HepG2 (cell line): ENCODE results near the gene SAMD4A. TPM values are rescaled to one million over a fixed set of nuclear protein-coding genes. Genes with fewer than 3 reads are reported as not detected.

Experiments used
- GATAD1 ChIP-seq: IDR thresholded peaks from 2 replicates; pipeline ENCODE4 v1.6.1; 2016; ENCODE audit warnings: missing genetic modification reagents, missing compliant biosample characterization
- IRF2 ChIP-seq: IDR thresholded peaks from 2 replicates; pipeline ENCODE4 v1.6.1; 2018; ENCODE audit warnings: missing genetic modification reagents, missing compliant biosample characterization
- MED8 ChIP-seq: sonication (generic); formaldehyde crosslinking; IDR thresholded peaks from 2 replicates; pipeline ENCODE4 v1.8.1; 2023; ENCODE audit warnings: mild to moderate bottlenecking, missing genetic modification reagents; ENCODE audit not compliant: insufficient replicate concordance
- SP140L ChIP-seq: sonication (generic); formaldehyde crosslinking; IDR thresholded peaks from 2 replicates; pipeline ENCODE4 v1.4.0; 2020; ENCODE audit warnings: missing genetic modification reagents, borderline replicate concordance
- TAF1 ChIP-seq: sonication (generic); formaldehyde crosslinking; IDR thresholded peaks from 2 replicates; pipeline ENCODE4 v1.4.0; 2020; ENCODE audit warnings: missing genetic modification reagents
- TBP ChIP-seq: sonication (generic); formaldehyde crosslinking; IDR thresholded peaks from 2 replicates; pipeline ENCODE4 v1.5.0; 2020; ENCODE audit warnings: missing genetic modification reagents
- ZNF251 ChIP-seq: sonication (generic); formaldehyde crosslinking; IDR thresholded peaks from 2 replicates; pipeline ENCODE4 v1.9.0; 2021; ENCODE audit warnings: mild to moderate bottlenecking, missing genetic modification reagents
- ZNF484 ChIP-seq: sonication (generic); formaldehyde crosslinking; IDR thresholded peaks from 2 replicates; pipeline ENCODE4 v1.5.1; 2020; ENCODE audit warnings: mild to moderate bottlenecking, low read depth, missing genetic modification reagents, borderline replicate concordance
- ZNF562 ChIP-seq: sonication (generic); formaldehyde crosslinking; IDR thresholded peaks from 2 replicates; pipeline ENCODE4 v1.8.0; 2022; ENCODE audit warnings: missing genetic modification reagents, borderline replicate concordance
- ZNF572 ChIP-seq: sonication (generic); formaldehyde crosslinking; IDR thresholded peaks from 2 replicates; pipeline ENCODE4 v1.5.1; 2020; ENCODE audit warnings: mild to moderate bottlenecking, missing genetic modification reagents
- polyA plus RNA-seq, 8 experiments: library from polyadenylated mRNA; depleted of rRNA in 3 of 8; stranded (reverse) in 7 of 8; unstranded in 1 of 8; fragments of >200 nt; fragmentation: Illumina TruSeq in 4 of 8; extraction: Trizol in 4 of 8; gene quantifications; 2 replicates each; pipeline versions ENCODE4 v1.2.1 to v1.2.3, GENCODE V29; 2011 to 2016; ENCODE audit warnings: low read depth in 4 of 8, missing spikeins in 1 of 8, mixed read lengths in 1 of 8; ENCODE audit not compliant: insufficient read depth in 1 of 8
- total RNA-seq, 5 experiments: library from RNA; depleted of rRNA; stranded (reverse); fragments of >200 nt; fragmentation: Illumina TruSeq; extraction: Trizol; gene quantifications; 2 replicates each; pipeline ENCODE4 v1.2.3, GENCODE V29; 2016; ENCODE audit warnings: low read depth in 1 of 5
- TF ChIP-seq, protein P1 (sequence below): IDR thresholded peaks from 2 replicates; pipeline ENCODE4 v1.6.1; 2016
- TF ChIP-seq, protein P2 (sequence below): sonication (generic); formaldehyde crosslinking; IDR thresholded peaks from 2 replicates; pipeline ENCODE4 v1.4.0; 2020; ENCODE audit warnings: missing genetic modification reagents, borderline replicate concordance
- TF ChIP-seq, protein P3 (sequence below): IDR thresholded peaks from 2 replicates; pipeline ENCODE4 v1.6.1; 2016; ENCODE audit warnings: missing compliant biosample characterization, missing genetic modification reagents, borderline replicate concordance
- TF ChIP-seq, protein P4 (sequence below): sonication (generic); formaldehyde crosslinking; IDR thresholded peaks from 2 replicates; pipeline ENCODE4 v1.4.0; 2020; ENCODE audit warnings: mild to moderate bottlenecking, missing genetic modification reagents
- TF ChIP-seq, protein P5 (sequence below): sonication (generic); formaldehyde crosslinking; IDR thresholded peaks from 2 replicates; pipeline ENCODE4 v1.4.0; 2020; ENCODE audit warnings: mild to moderate bottlenecking, missing genetic modification reagents, borderline replicate concordance

SAMD4A gene
- total and polyA plus RNA-seq, 2 of the 13 experiments (the other 11 are each of a cell fraction or from before 2014, with no cell fraction given): 11.8 to 13.0 TPM

DNA sequence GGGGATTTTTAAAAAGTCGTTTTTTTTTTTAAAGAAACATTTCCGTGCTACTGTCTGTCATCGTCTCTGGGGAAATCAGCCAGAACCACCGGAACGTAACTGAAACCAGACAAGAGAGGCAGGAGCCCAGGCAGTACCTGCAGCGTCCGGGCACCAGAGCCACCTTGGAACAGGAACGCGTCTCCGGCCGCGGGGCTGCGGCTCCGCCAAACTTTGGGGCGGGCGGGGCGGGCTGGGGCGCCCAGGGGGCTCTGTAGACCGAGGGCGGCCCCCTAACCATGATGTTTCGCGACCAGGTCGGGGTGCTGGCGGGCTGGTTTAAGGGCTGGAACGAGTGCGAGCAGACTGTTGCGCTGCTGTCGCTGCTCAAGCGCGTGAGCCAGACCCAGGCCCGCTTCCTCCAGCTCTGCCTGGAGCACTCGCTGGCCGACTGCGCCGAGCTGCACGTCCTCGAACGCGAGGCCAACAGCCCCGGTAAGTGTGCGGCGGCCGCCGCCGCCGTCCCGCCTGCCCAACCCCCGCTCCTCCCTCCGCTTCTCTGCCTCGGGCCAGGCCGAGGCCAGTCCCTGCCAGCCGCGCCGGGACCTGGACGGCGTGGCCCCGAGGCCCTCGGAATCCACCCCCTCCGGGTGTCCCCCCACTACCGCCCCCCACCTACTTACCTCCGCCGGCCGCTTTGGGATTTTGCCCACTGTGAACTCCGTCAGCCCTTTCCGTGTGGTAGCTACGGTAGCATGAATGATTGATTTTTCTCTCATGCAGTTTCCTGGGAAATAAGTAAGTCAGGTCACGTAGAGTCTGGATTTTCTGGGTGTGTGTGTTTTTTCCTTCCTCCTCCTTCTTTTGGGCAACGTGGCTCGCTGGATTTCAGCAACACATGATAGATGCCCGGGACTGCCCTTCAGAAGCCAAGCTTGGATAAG lies 972 bp downstream of the SAMD4A start (continued):
- TF ChIP-seq, protein P1, sequence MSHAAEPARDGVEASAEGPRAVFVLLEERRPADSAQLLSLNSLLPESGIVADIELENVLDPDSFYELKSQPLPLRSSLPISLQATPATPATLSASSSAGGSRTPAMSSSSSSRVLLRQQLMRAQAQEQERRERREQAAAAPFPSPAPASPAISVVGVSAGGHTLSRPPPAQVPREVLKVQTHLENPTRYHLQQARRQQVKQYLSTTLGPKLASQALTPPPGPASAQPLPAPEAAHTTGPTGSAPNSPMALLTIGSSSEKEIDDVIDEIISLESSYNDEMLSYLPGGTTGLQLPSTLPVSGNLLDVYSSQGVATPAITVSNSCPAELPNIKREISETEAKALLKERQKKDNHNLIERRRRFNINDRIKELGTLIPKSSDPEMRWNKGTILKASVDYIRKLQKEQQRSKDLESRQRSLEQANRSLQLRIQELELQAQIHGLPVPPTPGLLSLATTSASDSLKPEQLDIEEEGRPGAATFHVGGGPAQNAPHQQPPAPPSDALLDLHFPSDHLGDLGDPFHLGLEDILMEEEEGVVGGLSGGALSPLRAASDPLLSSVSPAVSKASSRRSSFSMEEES (CRISPR knock-in tag): no peak
- TF ChIP-seq ZNF484 (CRISPR knock-in tag) (no peak), IRF2 (no peak), ZNF572 (CRISPR knock-in tag) (no peak), ZNF251 (no peak), SP140L (CRISPR knock-in tag) (no peak), TBP (CRISPR knock-in tag) (no peak), MED8 (no peak), ZNF562 (no peak), GATAD1 (CRISPR knock-in tag) (no peak), TAF1 (CRISPR knock-in tag) (0 out of 2 replicates have a peak, but pooled peaks have one; percentile 3)
- TF ChIP-seq, protein P2, sequence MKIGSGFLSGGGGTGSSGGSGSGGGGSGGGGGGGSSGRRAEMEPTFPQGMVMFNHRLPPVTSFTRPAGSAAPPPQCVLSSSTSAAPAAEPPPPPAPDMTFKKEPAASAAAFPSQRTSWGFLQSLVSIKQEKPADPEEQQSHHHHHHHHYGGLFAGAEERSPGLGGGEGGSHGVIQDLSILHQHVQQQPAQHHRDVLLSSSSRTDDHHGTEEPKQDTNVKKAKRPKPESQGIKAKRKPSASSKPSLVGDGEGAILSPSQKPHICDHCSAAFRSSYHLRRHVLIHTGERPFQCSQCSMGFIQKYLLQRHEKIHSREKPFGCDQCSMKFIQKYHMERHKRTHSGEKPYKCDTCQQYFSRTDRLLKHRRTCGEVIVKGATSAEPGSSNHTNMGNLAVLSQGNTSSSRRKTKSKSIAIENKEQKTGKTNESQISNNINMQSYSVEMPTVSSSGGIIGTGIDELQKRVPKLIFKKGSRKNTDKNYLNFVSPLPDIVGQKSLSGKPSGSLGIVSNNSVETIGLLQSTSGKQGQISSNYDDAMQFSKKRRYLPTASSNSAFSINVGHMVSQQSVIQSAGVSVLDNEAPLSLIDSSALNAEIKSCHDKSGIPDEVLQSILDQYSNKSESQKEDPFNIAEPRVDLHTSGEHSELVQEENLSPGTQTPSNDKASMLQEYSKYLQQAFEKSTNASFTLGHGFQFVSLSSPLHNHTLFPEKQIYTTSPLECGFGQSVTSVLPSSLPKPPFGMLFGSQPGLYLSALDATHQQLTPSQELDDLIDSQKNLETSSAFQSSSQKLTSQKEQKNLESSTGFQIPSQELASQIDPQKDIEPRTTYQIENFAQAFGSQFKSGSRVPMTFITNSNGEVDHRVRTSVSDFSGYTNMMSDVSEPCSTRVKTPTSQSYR (CRISPR knock-in tag): no peak
- TF ChIP-seq, protein P3, sequence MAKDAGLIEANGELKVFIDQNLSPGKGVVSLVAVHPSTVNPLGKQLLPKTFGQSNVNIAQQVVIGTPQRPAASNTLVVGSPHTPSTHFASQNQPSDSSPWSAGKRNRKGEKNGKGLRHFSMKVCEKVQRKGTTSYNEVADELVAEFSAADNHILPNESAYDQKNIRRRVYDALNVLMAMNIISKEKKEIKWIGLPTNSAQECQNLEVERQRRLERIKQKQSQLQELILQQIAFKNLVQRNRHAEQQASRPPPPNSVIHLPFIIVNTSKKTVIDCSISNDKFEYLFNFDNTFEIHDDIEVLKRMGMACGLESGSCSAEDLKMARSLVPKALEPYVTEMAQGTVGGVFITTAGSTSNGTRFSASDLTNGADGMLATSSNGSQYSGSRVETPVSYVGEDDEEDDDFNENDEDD (CRISPR knock-in tag): no peak
- TF ChIP-seq, protein P4, sequence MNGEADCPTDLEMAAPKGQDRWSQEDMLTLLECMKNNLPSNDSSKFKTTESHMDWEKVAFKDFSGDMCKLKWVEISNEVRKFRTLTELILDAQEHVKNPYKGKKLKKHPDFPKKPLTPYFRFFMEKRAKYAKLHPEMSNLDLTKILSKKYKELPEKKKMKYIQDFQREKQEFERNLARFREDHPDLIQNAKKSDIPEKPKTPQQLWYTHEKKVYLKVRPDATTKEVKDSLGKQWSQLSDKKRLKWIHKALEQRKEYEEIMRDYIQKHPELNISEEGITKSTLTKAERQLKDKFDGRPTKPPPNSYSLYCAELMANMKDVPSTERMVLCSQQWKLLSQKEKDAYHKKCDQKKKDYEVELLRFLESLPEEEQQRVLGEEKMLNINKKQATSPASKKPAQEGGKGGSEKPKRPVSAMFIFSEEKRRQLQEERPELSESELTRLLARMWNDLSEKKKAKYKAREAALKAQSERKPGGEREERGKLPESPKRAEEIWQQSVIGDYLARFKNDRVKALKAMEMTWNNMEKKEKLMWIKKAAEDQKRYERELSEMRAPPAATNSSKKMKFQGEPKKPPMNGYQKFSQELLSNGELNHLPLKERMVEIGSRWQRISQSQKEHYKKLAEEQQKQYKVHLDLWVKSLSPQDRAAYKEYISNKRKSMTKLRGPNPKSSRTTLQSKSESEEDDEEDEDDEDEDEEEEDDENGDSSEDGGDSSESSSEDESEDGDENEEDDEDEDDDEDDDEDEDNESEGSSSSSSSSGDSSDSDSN: peak; percentile 69; the same call in 1 of the 2 replicates
- TF ChIP-seq, protein P5, sequence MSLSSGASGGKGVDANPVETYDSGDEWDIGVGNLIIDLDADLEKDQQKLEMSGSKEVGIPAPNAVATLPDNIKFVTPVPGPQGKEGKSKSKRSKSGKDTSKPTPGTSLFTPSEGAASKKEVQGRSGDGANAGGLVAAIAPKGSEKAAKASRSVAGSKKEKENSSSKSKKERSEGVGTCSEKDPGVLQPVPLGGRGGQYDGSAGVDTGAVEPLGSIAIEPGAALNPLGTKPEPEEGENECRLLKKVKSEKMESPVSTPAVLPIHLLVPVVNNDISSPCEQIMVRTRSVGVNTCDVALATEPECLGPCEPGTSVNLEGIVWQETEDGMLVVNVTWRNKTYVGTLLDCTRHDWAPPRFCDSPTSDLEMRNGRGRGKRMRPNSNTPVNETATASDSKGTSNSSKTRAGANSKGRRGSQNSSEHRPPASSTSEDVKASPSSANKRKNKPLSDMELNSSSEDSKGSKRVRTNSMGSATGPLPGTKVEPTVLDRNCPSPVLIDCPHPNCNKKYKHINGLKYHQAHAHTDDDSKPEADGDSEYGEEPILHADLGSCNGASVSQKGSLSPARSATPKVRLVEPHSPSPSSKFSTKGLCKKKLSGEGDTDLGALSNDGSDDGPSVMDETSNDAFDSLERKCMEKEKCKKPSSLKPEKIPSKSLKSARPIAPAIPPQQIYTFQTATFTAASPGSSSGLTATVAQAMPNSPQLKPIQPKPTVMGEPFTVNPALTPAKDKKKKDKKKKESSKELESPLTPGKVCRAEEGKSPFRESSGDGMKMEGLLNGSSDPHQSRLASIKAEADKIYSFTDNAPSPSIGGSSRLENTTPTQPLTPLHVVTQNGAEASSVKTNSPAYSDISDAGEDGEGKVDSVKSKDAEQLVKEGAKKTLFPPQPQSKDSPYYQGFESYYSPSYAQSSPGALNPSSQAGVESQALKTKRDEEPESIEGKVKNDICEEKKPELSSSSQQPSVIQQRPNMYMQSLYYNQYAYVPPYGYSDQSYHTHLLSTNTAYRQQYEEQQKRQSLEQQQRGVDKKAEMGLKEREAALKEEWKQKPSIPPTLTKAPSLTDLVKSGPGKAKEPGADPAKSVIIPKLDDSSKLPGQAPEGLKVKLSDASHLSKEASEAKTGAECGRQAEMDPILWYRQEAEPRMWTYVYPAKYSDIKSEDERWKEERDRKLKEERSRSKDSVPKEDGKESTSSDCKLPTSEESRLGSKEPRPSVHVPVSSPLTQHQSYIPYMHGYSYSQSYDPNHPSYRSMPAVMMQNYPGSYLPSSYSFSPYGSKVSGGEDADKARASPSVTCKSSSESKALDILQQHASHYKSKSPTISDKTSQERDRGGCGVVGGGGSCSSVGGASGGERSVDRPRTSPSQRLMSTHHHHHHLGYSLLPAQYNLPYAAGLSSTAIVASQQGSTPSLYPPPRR: 0 out of 2 replicates have a peak, but pooled peaks have one; percentile 26
